CD4-positive, alpha-beta memory T cell (primary cell): ENCODE measurements around the gene ZNRF1. TPM values are rescaled to one million over a fixed set of nuclear protein-coding genes. Genes with fewer than 3 reads are reported as not detected.
A peak's percentile ranks its signal among the peaks of the same experiment; 100 is the strongest.

Experiments used
- CTCF ChIA-PET: fragments of 350-600 bp; sonication (Branson Sonifier 250); formaldehyde crosslinking; loops from one replicate; lab custom pipeline; 2021; ENCODE audit warnings: inconsistent platforms; ENCODE audit not compliant: partially characterized antibody; lab: Charles Lee
- POLR2A ChIA-PET: fragments of 350-600 bp; sonication (Branson Sonifier 250); formaldehyde crosslinking; loops from one replicate; lab custom pipeline; 2021; ENCODE audit not compliant: partially characterized antibody; lab: Charles Lee
- DNase-seq, 5 donors: peaks; one replicate each; pipeline versions ENCODE4 v3.0.0 to v3.0.0-alpha.2; 2020 to 2022; ENCODE audit warnings: mixed read lengths in 1 of 5
- H3K27ac ChIP-seq: one replicate; pipeline ENCODE4 v1.7.0; 2013; ENCODE audit warnings: low read depth, low read length
- H3K27me3 ChIP-seq: 2 replicates; pipeline ENCODE4 v1.7.0; 2013; ENCODE audit warnings: mild to moderate bottlenecking, low read length, moderate library complexity; ENCODE audit not compliant: insufficient read depth
- H3K36me3 ChIP-seq: 2 replicates; pipeline ENCODE4 v1.7.0; 2013; ENCODE audit warnings: mild to moderate bottlenecking, low read length, moderate library complexity; ENCODE audit not compliant: insufficient read depth
- H3K4me1 ChIP-seq: 2 replicates; pipeline ENCODE4 v1.7.0; 2013; ENCODE audit warnings: mild to moderate bottlenecking, low read length, moderate library complexity; ENCODE audit not compliant: insufficient read depth
- H3K4me3 ChIP-seq, 2 donors: one replicate each; pipeline ENCODE4 v1.7.0; 2013; ENCODE audit warnings: low read length in 2 of 2, mild to moderate bottlenecking in 1 of 2
- H3K9me3 ChIP-seq, 2 donors: one replicate each; pipeline ENCODE4 v1.7.0; 2013; ENCODE audit warnings: low read length in 2 of 2, control low read depth in 1 of 2; ENCODE audit not compliant: control insufficient read depth in 1 of 2
- H3K27ac Mint-ChIP-seq, 7 donors: one replicate each; pipeline ENCODE4 v1.8.0; 2020 to 2021; ENCODE audit warnings: mixed read lengths in 7 of 7, mild to moderate bottlenecking in 6 of 7, inconsistent platforms in 3 of 7, moderate library complexity in 3 of 7
- H3K27me3 Mint-ChIP-seq, 2 donors: one replicate each; pipeline ENCODE4 v1.8.0; 2020 to 2021; ENCODE audit warnings: mixed read lengths in 2 of 2
- H3K36me3 Mint-ChIP-seq, 2 donors: one replicate each; pipeline ENCODE4 v1.8.0; 2020 to 2021; ENCODE audit warnings: mixed read lengths in 2 of 2, inconsistent platforms in 1 of 2, mild to moderate bottlenecking in 1 of 2
- H3K4me1 Mint-ChIP-seq, 4 donors: one replicate each; pipeline ENCODE4 v1.8.0; 2020 to 2021; ENCODE audit warnings: mixed read lengths in 4 of 4, mild to moderate bottlenecking in 1 of 4
- H3K4me3 Mint-ChIP-seq, 8 donors: one replicate each; pipeline ENCODE4 v1.8.0; 2020 to 2021; ENCODE audit warnings: mixed read lengths in 8 of 8, mild to moderate bottlenecking in 7 of 8, moderate library complexity in 6 of 8, inconsistent platforms in 3 of 8
- H3K9me3 Mint-ChIP-seq, 8 donors: one replicate each; pipeline ENCODE4 v1.8.0; 2020 to 2021; ENCODE audit warnings: mixed read lengths in 8 of 8, mild to moderate bottlenecking in 5 of 8, inconsistent platforms in 3 of 8, moderate library complexity in 1 of 8
- intact Hi-C: fragments of 100-400 bp; cut with micrococcal nuclease; formaldehyde crosslinking; loops from one replicate; pipeline ENCODE4 v1.15.1; 2023
- polyA plus RNA-seq, 2 donors: library from polyadenylated mRNA; unstranded; fragments of 300-500 nt; fragmentation: Illumina TruSeq; gene quantifications; one replicate each; pipeline ENCODE4 v1.2.3, GENCODE V29; 2021
- total RNA-seq, 2 experiments: library from RNA; stranded (reverse); gene quantifications; one replicate each; pipeline ENCODE4 v1.2.3, GENCODE V29; 2021

The ZNRF1 gene
- total and polyA plus RNA-seq, 4 experiments from 2014 or later: 3.4 to 9.5 (median 6.1) TPM

GRCh38 chr16:75093598-75094540, 95.0 kb downstream of the ZNRF1 start:
- Histone ChIP-seq H3K4me3 (no peak overlapping the region), H3K9me3 (no peaks in the 10 kb centered on the region), H3K27me3 (no peaks in the 10 kb centered on the region), H3K4me1 (peaks cover 24% of the 10 kb centered on the region), H3K27ac (no peak overlapping the region), H3K36me3 (no peaks in the 10 kb centered on the region)
- Mint-ChIP-seq H3K36me3 (peaks cover 0 to 2% of the 10 kb centered on the region in 2 donors), H3K4me3 (peak overlapping the region in 1 of 8 donors; percentile 37), H3K4me1 (peaks cover 11 to 34% (median 19%) of the 10 kb centered on the region in 4 donors), H3K27me3 (no peaks in the 10 kb centered on the region), H3K9me3 (peaks cover 0 to 1% (median 0%) of the 10 kb centered on the region in 8 donors), H3K27ac (peak overlapping the region in 2 of 7 donors; percentile 69 to 82)
- CTCF ChIA-PET: no interaction called here
- DNase-seq: no peak
- POLR2A ChIA-PET: no interaction called here
- intact Hi-C loops: no loop called here

DNA sequence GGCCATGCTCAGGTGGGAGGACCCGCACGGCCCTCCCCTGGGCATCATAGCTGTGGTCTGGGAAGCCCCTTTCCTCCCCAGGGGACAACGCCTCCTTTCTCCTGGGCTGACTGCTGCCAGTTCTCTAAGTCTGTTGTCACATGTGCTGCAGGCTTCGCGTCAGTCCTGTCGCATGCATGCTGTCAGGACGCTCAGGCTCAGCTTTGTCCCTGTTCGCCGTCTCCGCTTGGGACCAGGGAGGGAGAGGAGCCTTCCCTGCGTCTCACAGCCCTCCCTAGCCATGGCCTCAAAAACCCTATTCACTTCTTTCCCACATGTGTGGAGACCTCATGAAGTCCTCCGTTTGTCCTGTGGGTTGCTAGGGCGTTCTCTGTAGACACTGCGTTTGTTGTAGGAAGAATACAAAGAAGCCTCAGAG, 96.4 kb downstream of the ZNRF1 start:
- ChIA-PET CTCF (no interaction called here), POLR2A (no interaction called here)
- H3K9me3 Mint-ChIP-seq: peaks cover 0 to 1% (median 0%) of the 10 kb centered on the region in 8 donors
- no peaks in the 10 kb centered on the region for H3K27me3 Mint-ChIP-seq
- no peak overlapping the region for H3K4me3 Mint-ChIP-seq
- no peaks in the 10 kb centered on the region for H3K9me3 ChIP-seq
- DNase-seq: no peak
- H3K36me3 Mint-ChIP-seq: peaks cover 0 to 2% of the 10 kb centered on the region in 2 donors
- H3K27me3 ChIP-seq: no peaks in the 10 kb centered on the region
- intact Hi-C loops: loop anchor here (5.0 kb wide), 1 partner anchor 98 kb away; the partner anchor contains the start of gene ZNRF1
- peak overlapping the region in 2 of 7 donors; percentile 7 to 52 for H3K27ac Mint-ChIP-seq
- H3K4me1 ChIP-seq: peaks cover 37% of the 10 kb centered on the region
- no peak overlapping the region for H3K27ac ChIP-seq
- H3K36me3 ChIP-seq: no peaks in the 10 kb centered on the region
- peaks cover 23 to 43% (median 29%) of the 10 kb centered on the region in 4 donors for H3K4me1 Mint-ChIP-seq
- no peak overlapping the region for H3K4me3 ChIP-seq

- H3K27me3 ChIP-seq: no peaks in the 10 kb centered on the region
- H3K36me3 ChIP-seq: no peaks in the 10 kb centered on the region
- Mint-ChIP-seq H3K27ac (peak overlapping the region; percentile 73 to 96 (median 88)), H3K4me1 (peaks cover 29 to 49% (median 37%) of the 10 kb centered on the region in 4 donors), H3K27me3 (no peaks in the 10 kb centered on the region), H3K9me3 (peaks cover 0 to 3% (median 0%) of the 10 kb centered on the region in 8 donors), H3K4me3 (peak overlapping the region in 1 of 8 donors; percentile 46), H3K36me3 (peaks cover 0 to 2% of the 10 kb centered on the region in 2 donors)
- H3K27ac ChIP-seq: peak overlapping the region; percentile 70
- no peak overlapping the region for H3K4me3 ChIP-seq
- ChIA-PET POLR2A (interaction anchor here (1.1 to 3.8 kb wide), 2 partner anchors 9 to 21 kb away, joined by 3 to 23 read pairs; no protein-coding TSS in a partner anchor), CTCF (interaction anchor here (1.0 to 6.9 kb wide), 2 partner anchors 14 to 99 kb away, joined by 4 to 98 read pairs; partner anchors contain the start of gene ZNRF1)
- no peaks in the 10 kb centered on the region for H3K9me3 ChIP-seq
- intact Hi-C loops: loop anchor here (5.0 kb wide), 1 partner anchor 99 kb away; the partner anchor contains the start of gene ZNRF1
- peaks cover 44% of the 10 kb centered on the region for H3K4me1 ChIP-seq
- no peak for DNase-seq
Measured at GRCh38 chr16:75096656-75097055, 97.8 kb downstream of the ZNRF1 start.

DNA sequence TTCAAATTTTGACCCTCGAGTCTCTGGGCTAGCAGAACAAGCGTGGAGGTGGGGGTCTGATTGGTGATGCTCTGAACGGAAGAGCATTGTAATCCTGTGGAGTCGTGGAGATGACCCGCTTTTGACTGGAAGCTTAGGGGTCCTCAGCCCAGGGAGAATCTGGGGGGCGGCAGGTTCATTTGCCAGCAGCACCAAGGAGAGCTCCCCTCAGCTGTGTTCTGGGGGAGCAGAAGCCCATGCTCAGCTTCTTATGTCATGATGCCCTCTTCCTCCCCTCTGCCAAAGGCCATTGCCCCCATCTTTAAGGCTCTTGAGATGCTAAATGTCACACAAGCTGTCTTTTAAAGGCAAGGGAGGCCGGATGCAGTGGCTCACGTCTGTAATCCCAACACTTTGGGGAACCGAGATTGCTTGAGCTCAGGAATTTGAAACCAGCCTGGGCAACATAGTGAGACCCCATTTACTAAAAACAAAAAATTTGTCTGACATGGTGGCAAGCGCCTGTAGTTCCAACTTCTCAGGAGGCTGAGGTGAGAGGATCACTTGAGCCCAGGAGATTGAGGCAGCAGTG, 98.5 kb downstream of the ZNRF1 start:
- H3K27ac Mint-ChIP-seq: peak overlapping the region; percentile 73 to 96 (median 88)
- no peaks in the 10 kb centered on the region for H3K27me3 ChIP-seq
- no peaks in the 10 kb centered on the region for H3K27me3 Mint-ChIP-seq
- peaks cover 31 to 52% (median 37%) of the 10 kb centered on the region in 4 donors for H3K4me1 Mint-ChIP-seq
- peak overlapping the region in 1 of 8 donors; percentile 46 for H3K4me3 Mint-ChIP-seq
- H3K9me3 Mint-ChIP-seq: peaks cover 0 to 3% (median 0%) of the 10 kb centered on the region in 8 donors
- no peaks in the 10 kb centered on the region for H3K36me3 ChIP-seq
- H3K27ac ChIP-seq: peak overlapping the region; percentile 70
- ChIA-PET POLR2A (interaction anchor here (1.5 to 3.8 kb wide), 2 partner anchors 14 to 22 kb away, joined by 4 to 23 read pairs; no protein-coding TSS in a partner anchor), CTCF (interaction anchor here (1.1 to 6.9 kb wide), 4 partner anchors 12 to 100 kb away, joined by 3 to 98 read pairs (median 10); partner anchors contain the start of gene ZNRF1)
- peaks cover 0 to 2% of the 10 kb centered on the region in 2 donors for H3K36me3 Mint-ChIP-seq
- H3K9me3 ChIP-seq: no peaks in the 10 kb centered on the region
- intact Hi-C loops: loop anchor here (5.0 kb wide), 1 partner anchor 100 kb away; the partner anchor contains the start of gene ZNRF1
- peaks cover 44% of the 10 kb centered on the region for H3K4me1 ChIP-seq
- no peak for DNase-seq
- no peak overlapping the region for H3K4me3 ChIP-seq

DNA sequence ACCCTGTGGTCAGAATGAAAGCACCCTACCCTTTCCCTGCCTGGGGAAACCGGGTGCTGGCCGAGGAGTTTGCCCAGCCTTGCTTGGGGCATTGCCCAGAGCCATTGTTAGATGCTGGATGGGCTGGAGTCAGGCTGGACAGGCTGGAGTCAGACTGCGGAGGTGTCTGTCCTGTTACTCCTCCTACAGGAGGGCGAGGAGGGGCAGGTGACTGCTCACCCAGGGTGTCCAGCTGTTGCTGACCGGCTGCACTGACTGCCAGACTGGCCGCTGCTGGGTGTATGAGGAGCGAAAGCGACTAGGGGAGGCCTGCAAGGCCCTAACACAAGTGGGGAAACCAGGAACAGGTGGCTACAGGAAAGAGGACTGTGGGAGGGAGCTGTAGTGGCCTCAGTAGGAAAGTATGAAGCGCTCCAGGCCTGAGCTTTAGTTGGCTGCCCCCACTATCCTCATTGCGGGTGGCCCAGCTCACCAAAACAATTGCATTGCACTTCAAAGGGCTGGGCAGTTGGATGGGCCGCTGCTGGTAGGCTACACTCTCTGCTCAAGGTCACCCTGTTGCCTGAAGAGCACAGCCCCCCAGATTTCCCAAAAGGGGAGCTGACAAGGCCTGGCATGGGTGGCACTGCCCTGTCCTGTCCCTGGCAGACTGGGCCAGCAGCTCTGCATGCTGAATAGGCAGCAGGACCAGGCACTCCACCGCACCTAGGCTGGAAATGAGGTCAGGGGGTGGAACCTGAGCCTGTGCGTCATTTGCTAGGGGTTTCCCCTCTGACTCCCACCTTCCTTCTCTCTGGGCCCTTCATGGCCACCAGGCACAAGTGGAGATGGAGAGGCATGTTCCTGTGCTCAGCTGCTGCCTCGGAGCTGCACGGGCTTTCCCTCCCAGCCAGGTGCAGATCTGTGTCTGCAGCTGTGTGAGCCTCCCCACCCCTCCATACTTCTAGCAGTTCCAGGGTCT, 99.4 kb downstream of the ZNRF1 start:
- peaks cover 0 to 2% of the 10 kb centered on the region in 2 donors for H3K36me3 Mint-ChIP-seq
- POLR2A ChIA-PET: interaction anchor here (0.9 to 4.5 kb wide), 9 partner anchors 11 to 113 kb away, joined by 3 to 45 read pairs (median 5); partner anchors contain the start of genes WDR59 and ZNRF1

More for the DNA sequence above, 99.4 kb downstream of the ZNRF1 start:
- Histone ChIP-seq H3K36me3 (no peaks in the 10 kb centered on the region), H3K27me3 (no peaks in the 10 kb centered on the region), H3K27ac (peak overlapping the region; percentile 70), H3K4me3 (peak overlapping the region in 1 of 2 donors; percentile 23), H3K4me1 (peaks cover 44% of the 10 kb centered on the region), H3K9me3 (no peaks in the 10 kb centered on the region)
- peak; percentile 77 to 94 (median 82) for DNase-seq
- H3K27ac Mint-ChIP-seq: peak overlapping the region; percentile 93 to 98 (median 97)
- CTCF ChIA-PET: interaction anchor here (0.7 to 6.9 kb wide), 10 partner anchors 8 to 236 kb away, joined by 3 to 98 read pairs (median 4); partner anchors contain the start of gene ZNRF1
- no peaks in the 10 kb centered on the region for H3K27me3 Mint-ChIP-seq
- intact Hi-C loops: loop anchor here (2.0 to 5.0 kb wide), 2 partner anchors 23 to 101 kb away; partner anchors contain the start of gene ZNRF1
- peaks cover 31 to 55% (median 37%) of the 10 kb centered on the region in 4 donors for H3K4me1 Mint-ChIP-seq
- peaks cover 0 to 3% (median 0%) of the 10 kb centered on the region in 8 donors for H3K9me3 Mint-ChIP-seq
- H3K4me3 Mint-ChIP-seq: peak overlapping the region in 7 of 8 donors; percentile 49 to 82 (median 68)
